GM23248 (cell line): ENCODE data around the gene CHM.

Experiments used
- EZH2 ChIP-seq: fragments of 200-600 bp; sonication (generic); IDR thresholded peaks from 2 replicates; pipeline ENCODE4 v1.6.1; 2018; ENCODE audit warnings: antibody characterized with exemption, mild to moderate bottlenecking; ENCODE audit not compliant: insufficient read depth, poor library complexity, severe bottlenecking
- EZH2phosphoT487 ChIP-seq: fragments of 200-600 bp; sonication (generic); IDR thresholded peaks from 2 replicates; pipeline ENCODE4 v1.6.1; 2018; ENCODE audit warnings: antibody characterized with exemption, moderate library complexity, mild to moderate bottlenecking, low read depth; ENCODE audit not compliant: insufficient read depth

DNA sequence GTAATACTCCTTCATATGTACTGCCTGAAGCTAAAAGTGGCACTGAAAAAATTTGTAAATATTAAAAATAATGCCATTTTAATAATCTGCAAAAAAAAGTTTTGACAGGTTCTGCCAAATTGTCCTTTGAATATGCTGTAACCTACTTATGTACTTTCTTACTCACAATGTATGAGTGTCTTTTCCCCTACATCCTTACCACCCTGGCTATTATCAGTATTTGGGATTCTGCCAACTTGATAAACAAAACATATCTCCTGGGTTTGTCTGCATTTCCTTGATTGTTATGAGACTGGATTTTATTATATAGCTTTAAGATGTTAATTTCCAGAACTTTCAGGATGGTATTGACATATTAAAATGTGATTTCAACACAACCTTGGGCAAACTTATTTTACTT is 187.9 kb downstream of the CHM start:
- TF ChIP-seq EZH2 = no peak
- no peak for TF ChIP-seq EZH2phosphoT487
